ENCODE measurements around the gene A4GALT.

- TF ChIP-seq REST (IDR thresholded peaks at IDR 0.05; ENCODE audit: unreplicated experiment), result no peak
- TF ChIP-seq, protein P1, sequence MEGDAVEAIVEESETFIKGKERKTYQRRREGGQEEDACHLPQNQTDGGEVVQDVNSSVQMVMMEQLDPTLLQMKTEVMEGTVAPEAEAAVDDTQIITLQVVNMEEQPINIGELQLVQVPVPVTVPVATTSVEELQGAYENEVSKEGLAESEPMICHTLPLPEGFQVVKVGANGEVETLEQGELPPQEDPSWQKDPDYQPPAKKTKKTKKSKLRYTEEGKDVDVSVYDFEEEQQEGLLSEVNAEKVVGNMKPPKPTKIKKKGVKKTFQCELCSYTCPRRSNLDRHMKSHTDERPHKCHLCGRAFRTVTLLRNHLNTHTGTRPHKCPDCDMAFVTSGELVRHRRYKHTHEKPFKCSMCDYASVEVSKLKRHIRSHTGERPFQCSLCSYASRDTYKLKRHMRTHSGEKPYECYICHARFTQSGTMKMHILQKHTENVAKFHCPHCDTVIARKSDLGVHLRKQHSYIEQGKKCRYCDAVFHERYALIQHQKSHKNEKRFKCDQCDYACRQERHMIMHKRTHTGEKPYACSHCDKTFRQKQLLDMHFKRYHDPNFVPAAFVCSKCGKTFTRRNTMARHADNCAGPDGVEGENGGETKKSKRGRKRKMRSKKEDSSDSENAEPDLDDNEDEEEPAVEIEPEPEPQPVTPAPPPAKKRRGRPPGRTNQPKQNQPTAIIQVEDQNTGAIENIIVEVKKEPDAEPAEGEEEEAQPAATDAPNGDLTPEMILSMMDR (conservative IDR thresholded peaks at IDR 0.05; ENCODE audit: low read depth in 2 of 2), result no peak
Measured at GRCh38 chr22:42700355-42700754, 20.3 kb downstream of the A4GALT start.
